HepG2 (cell line): ENCODE measurements around the gene KCNQ1OT1. TPM values are rescaled to one million over a fixed set of nuclear protein-coding genes. Genes with fewer than 3 reads are reported as not detected.
A peak's percentile ranks its signal among the peaks of the same experiment; 100 is the strongest.

ENCODE experiments used
- ATF7-NPFF ChIP-seq: sonication (generic); formaldehyde crosslinking; IDR thresholded peaks from 2 replicates; pipeline ENCODE4 v1.8.1; 2023; ENCODE audit warnings: mild to moderate bottlenecking, low read depth, missing genetic modification reagents, moderate library complexity
- CBX1 ChIP-seq: IDR thresholded peaks from one replicate; pipeline ENCODE4 v1.6.1; 2016; ENCODE audit warnings: antibody characterized with exemption, low read depth
- GRHL1 ChIP-seq: sonication (generic); formaldehyde crosslinking; conservative IDR thresholded peaks from 2 replicates; pipeline ENCODE4 v1.8.0; 2022; ENCODE audit warnings: missing genetic modification reagents
- GZF1 ChIP-seq: sonication (generic); formaldehyde crosslinking; IDR thresholded peaks from 2 replicates; pipeline ENCODE4 v1.5.1; 2020; ENCODE audit warnings: mild to moderate bottlenecking, missing genetic modification reagents
- HCFC1 ChIP-seq: fragments of 150-350 bp; IDR thresholded peaks from 2 replicates; pipeline ENCODE4 v1.6.1; 2014; ENCODE audit warnings: low read depth, low read length
- PBX2 ChIP-seq: IDR thresholded peaks from 2 replicates; pipeline ENCODE4 v1.6.1; 2016; ENCODE audit warnings: control low read depth
- PHF5A ChIP-seq: IDR thresholded peaks from one replicate; pipeline ENCODE4 v1.6.1; 2018; ENCODE audit warnings: low read depth, missing genetic modification reagents; ENCODE audit not compliant: unreplicated experiment
- RBM22 ChIP-seq: fragments of 200-400 bp; formaldehyde crosslinking; optimal IDR thresholded peaks from 2 replicates; pipeline ENCODE3; 2017; ENCODE audit warnings: mild to moderate bottlenecking, low read length, moderate library complexity
- SKIL ChIP-seq: sonication (generic); formaldehyde crosslinking; IDR thresholded peaks from 2 replicates; pipeline ENCODE4 v1.8.0; 2022; ENCODE audit warnings: missing genetic modification reagents, mild to moderate bottlenecking, moderate library complexity, borderline replicate concordance
- TGIF2 ChIP-seq: IDR thresholded peaks from 2 replicates; pipeline ENCODE4 v1.6.1; 2016; ENCODE audit warnings: control low read depth, missing compliant biosample characterization
- ZBTB38 ChIP-seq: sonication (generic); formaldehyde crosslinking; IDR thresholded peaks from 2 replicates; pipeline ENCODE4 v1.5.1; 2020; ENCODE audit warnings: mild to moderate bottlenecking, missing genetic modification reagents
- ZNF136 ChIP-seq: sonication (generic); formaldehyde crosslinking; IDR thresholded peaks from 2 replicates; pipeline ENCODE4 v1.8.1; 2022; ENCODE audit warnings: low read depth, mild to moderate bottlenecking, moderate library complexity, missing genetic modification reagents
- ZNF292 ChIP-seq: sonication (generic); formaldehyde crosslinking; IDR thresholded peaks from 2 replicates; pipeline ENCODE4 v1.8.1; 2022; ENCODE audit warnings: mild to moderate bottlenecking, low read depth, missing genetic modification reagents, borderline replicate concordance
- ZNF446 ChIP-seq: sonication (generic); formaldehyde crosslinking; IDR thresholded peaks from 2 replicates; pipeline ENCODE4 v1.5.0; 2020; ENCODE audit warnings: mild to moderate bottlenecking, missing genetic modification reagents
- ZNF83 ChIP-seq: sonication (generic); formaldehyde crosslinking; IDR thresholded peaks from 2 replicates; pipeline ENCODE4 v1.4.0; 2020; ENCODE audit warnings: missing genetic modification reagents, mild to moderate bottlenecking, borderline replicate concordance
- polyA plus RNA-seq, 8 experiments: library from polyadenylated mRNA; depleted of rRNA in 3 of 8; stranded (reverse) in 7 of 8; unstranded in 1 of 8; fragments of >200 nt; fragmentation: Illumina TruSeq in 4 of 8; extraction: Trizol in 4 of 8; gene quantifications; 2 replicates each; pipeline versions ENCODE4 v1.2.1 to v1.2.3, GENCODE V29; 2011 to 2016; ENCODE audit warnings: low read depth in 4 of 8, missing spikeins in 1 of 8, mixed read lengths in 1 of 8; ENCODE audit not compliant: insufficient read depth in 1 of 8
- total RNA-seq, 5 experiments: library from RNA; depleted of rRNA; stranded (reverse); fragments of >200 nt; fragmentation: Illumina TruSeq; extraction: Trizol; gene quantifications; 2 replicates each; pipeline ENCODE4 v1.2.3, GENCODE V29; 2016; ENCODE audit warnings: low read depth in 1 of 5
- TF ChIP-seq, protein P1 (sequence below): sonication (generic); formaldehyde crosslinking; IDR thresholded peaks from 2 replicates; pipeline ENCODE4 v1.4.0; 2020; ENCODE audit warnings: mild to moderate bottlenecking, missing genetic modification reagents
- TF ChIP-seq, protein P2 (sequence below): sonication (generic); formaldehyde crosslinking; conservative IDR thresholded peaks from 2 replicates; pipeline ENCODE4 v1.4.0; 2020; ENCODE audit warnings: missing genetic modification reagents

KCNQ1OT1 gene
- total and polyA plus RNA-seq, 2 of the 13 experiments (the other 11 are each of a cell fraction or from before 2014, with no cell fraction given): 1.3 to 18.9 TPM

DNA sequence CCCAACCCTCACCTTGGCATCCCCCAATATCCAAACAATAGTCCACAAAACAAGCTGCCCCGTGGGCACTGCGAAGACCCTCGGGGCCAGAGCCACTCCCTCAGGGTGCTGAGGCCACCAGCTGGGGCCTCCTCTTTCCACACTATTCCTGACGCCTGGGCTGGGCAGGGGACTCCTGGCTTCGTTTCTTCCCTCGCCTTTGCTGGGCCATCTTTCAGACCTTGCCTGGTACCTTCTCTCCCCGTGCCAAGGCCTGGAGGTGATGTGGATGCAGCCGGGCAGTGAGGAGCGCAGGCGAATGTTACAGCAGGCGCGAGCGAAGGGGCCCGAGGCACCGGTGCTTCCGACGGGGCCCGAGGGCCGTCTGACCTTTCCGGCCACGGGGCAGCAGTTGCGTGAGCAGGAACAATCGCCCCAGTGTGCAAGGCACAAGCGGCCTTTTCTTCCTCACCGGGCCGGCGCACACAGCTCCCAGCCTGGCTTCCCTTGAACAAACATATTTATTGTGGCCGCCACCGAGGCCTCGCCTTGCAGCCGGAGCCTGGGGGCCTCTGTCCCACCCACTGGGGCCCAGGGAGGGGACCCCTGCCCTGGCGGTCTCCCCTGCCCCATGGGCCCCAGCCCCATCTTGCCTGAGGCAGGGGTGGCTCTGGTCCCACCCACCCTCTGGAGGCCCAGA, 32.6 kb upstream of the KCNQ1OT1 start (continued):
- TF ChIP-seq SKIL (CRISPR knock-in tag): peak; percentile 98
- TF ChIP-seq PBX2 (CRISPR knock-in tag): no peak
- peak; percentile 77 for TF ChIP-seq ZBTB38 (CRISPR knock-in tag)
- no peak for TF ChIP-seq RBM22
- TF ChIP-seq, protein P1, sequence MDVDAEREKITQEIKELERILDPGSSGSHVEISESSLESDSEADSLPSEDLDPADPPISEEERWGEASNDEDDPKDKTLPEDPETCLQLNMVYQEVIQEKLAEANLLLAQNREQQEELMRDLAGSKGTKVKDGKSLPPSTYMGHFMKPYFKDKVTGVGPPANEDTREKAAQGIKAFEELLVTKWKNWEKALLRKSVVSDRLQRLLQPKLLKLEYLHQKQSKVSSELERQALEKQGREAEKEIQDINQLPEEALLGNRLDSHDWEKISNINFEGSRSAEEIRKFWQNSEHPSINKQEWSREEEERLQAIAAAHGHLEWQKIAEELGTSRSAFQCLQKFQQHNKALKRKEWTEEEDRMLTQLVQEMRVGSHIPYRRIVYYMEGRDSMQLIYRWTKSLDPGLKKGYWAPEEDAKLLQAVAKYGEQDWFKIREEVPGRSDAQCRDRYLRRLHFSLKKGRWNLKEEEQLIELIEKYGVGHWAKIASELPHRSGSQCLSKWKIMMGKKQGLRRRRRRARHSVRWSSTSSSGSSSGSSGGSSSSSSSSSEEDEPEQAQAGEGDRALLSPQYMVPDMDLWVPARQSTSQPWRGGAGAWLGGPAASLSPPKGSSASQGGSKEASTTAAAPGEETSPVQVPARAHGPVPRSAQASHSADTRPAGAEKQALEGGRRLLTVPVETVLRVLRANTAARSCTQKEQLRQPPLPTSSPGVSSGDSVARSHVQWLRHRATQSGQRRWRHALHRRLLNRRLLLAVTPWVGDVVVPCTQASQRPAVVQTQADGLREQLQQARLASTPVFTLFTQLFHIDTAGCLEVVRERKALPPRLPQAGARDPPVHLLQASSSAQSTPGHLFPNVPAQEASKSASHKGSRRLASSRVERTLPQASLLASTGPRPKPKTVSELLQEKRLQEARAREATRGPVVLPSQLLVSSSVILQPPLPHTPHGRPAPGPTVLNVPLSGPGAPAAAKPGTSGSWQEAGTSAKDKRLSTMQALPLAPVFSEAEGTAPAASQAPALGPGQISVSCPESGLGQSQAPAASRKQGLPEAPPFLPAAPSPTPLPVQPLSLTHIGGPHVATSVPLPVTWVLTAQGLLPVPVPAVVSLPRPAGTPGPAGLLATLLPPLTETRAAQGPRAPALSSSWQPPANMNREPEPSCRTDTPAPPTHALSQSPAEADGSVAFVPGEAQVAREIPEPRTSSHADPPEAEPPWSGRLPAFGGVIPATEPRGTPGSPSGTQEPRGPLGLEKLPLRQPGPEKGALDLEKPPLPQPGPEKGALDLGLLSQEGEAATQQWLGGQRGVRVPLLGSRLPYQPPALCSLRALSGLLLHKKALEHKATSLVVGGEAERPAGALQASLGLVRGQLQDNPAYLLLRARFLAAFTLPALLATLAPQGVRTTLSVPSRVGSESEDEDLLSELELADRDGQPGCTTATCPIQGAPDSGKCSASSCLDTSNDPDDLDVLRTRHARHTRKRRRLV (CRISPR knock-in tag): peak; percentile 88
- peak; percentile 45; the same call in 1 of the 2 replicates for TF ChIP-seq ZNF136 (CRISPR knock-in tag)
- peak; percentile 36; the same call in 1 of the 2 replicates for TF ChIP-seq TGIF2 (CRISPR knock-in tag)
- TF ChIP-seq ZNF292 (CRISPR knock-in tag): peak; percentile 90
- TF ChIP-seq ZNF83 (CRISPR knock-in tag): 0 out of 2 replicates have a peak, but pooled peaks have one; percentile 22
- TF ChIP-seq HCFC1: no peak
- no peak for TF ChIP-seq GRHL1 (CRISPR knock-in tag)
- TF ChIP-seq ZNF446 (CRISPR knock-in tag): no peak
- TF ChIP-seq ATF7-NPFF: peak; percentile 88
- peak; percentile 52 for TF ChIP-seq CBX1
- TF ChIP-seq, protein P2, sequence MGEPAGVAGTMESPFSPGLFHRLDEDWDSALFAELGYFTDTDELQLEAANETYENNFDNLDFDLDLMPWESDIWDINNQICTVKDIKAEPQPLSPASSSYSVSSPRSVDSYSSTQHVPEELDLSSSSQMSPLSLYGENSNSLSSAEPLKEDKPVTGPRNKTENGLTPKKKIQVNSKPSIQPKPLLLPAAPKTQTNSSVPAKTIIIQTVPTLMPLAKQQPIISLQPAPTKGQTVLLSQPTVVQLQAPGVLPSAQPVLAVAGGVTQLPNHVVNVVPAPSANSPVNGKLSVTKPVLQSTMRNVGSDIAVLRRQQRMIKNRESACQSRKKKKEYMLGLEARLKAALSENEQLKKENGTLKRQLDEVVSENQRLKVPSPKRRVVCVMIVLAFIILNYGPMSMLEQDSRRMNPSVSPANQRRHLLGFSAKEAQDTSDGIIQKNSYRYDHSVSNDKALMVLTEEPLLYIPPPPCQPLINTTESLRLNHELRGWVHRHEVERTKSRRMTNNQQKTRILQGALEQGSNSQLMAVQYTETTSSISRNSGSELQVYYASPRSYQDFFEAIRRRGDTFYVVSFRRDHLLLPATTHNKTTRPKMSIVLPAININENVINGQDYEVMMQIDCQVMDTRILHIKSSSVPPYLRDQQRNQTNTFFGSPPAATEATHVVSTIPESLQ (CRISPR knock-in tag): no peak
- TF ChIP-seq PHF5A (CRISPR knock-in tag): no peak
- TF ChIP-seq GZF1: no peak
